Fibroblast of skin of left biceps (primary cell): ENCODE results near the gene IDH3G.
"Not testable (repeated sequence)": the region's sequence is repeated elsewhere in the genome, so short reads cannot be mapped to it uniquely, and the experiment has no call there.

Experiments used
- DNase-seq, 2 experiments: peaks; one replicate each; pipeline ENCODE4 v3.0.0-alpha.2; 2013; ENCODE audit warnings: low read depth in 2 of 2

Gene IDH3G

DNA sequence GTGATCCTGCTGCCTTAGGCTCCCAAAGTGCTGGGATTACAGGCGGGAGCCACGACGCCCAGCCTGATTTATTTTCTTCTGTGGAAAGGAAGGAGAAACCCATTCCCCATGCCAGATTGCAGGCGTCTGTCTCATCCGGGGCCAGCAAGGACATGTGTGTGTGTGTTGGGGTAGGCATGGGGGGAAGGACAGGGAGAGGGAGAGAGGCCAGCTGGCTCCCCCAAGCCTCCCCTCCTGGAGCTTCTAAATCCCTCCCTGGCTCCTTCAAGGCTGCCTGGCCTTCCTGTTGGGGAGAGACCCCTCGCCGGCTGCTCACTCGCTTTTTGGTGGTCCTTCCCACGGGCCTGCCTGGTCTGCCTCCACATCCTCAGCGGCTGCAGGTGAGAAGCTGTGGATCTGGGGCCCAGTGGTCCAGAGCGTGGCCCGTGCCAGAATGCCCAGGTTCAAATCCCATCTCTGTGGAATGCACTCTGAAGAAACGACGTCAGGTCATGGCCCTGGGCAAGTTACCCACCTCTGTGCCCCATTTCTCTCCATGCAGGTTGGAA, 31.5 kb downstream of the IDH3G start:
- DNase-seq = no peak

DNA sequence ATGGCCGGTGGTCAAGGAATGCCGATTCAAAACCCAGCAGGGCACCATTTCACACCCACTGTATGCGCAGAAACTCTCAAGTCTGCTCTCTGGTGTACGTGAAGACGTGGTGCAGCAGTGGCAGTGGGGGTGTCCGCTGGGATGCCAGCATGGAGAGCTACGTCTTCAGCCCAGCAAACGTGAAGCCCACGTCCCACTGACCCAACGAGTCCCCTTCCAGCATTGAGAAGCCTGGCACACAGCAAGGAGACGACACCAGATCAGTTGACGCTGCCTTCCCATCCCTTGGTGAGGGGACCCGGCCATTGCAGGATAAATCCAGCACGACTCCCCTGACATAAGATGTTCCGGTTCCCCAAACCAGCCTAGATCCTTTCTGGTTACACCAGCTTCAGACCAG, 32.3 kb downstream of the IDH3G start:
- no peak for DNase-seq

DNA sequence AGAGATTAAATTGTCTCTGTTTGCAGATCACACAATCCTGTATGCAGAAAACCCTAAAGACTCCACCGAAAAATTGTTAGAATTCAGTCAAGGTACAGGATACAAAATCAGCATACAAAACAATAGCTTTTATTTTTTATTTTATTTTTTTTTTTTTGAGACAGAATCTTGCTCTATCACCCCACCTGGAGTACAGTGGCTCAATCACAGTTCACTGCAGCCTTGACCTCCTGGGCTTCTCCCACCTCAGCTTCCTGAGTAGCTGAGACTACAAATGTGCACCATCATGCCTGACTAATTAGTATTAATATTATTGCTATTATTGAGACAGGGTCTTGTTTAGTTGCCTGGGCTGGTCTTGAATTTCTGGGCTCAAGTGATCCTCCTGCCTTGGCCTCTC, 39.0 kb downstream of the IDH3G start:
- DNase-seq = no peak

DNA sequence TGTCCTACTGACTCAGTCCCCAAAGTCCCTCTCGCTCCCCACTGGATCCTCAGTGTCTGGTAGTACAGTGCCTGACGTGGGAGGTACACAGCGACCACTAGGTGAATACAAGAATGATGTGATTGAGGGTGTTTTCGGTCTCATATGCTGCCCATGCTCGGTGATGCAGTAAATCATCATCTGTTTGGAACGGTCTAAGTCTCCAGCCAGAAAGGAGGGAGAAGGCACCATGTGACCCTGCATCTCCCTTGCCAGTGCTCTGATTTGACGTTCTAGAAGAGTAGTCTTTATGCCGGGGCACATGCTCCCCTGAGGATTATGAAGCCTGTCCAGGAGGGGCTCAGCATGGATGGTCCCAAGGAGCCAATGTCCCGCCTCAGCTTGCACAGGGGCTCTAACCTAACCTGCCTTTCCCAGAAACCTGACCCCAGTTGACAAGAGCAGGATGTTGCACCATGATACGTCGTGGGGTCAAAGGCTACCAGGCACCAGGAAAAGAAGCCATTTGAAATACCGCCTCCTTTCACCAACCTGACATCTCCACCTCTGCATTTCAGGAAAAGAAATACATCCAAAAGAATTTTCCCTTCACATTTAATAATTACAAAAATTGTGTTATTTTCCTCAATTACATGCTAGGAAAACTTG, 43.9 kb downstream of the IDH3G start:
- no peak for DNase-seq

DNA sequence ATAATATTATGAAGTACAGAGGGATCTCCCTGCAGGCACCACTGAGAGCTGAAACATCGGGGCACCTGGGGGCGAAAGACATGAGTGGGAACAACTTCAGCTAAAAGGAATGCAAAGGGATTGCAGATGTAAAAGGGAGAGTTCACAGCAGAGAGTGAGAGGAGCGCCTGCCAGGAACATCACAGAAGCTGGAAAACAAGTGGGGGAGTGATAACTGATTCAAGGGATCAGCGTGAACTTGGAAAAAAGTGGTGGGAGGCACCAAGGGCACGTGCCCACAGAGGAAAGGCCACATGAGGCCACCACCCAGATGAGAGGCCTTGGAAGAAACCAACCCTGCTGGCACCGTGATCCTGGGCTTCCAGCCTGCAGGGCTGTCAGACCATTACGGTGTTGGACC, 45.2 kb downstream of the IDH3G start:
- DNase-seq = not testable (repeated sequence)

DNA sequence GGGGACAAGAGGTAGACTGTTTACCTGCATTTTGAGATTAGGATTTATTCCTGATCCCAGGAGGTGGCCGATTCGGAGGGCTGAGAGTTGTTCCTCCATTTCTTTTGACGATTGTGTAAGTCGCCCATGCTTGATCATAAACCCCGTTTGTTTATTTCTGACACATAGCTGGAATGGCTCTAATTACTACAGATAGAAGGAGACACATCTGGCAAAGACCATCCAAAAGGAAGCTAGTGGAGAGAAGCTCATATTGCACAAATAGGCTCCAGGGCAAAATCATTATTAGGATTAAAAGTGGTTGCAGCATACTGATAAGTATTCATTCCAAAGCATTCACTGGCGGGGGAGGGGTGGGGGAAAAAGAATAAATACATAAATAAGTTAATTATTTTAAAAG, 47.2 kb downstream of the IDH3G start:
- DNase-seq = not testable (repeated sequence)

DNA sequence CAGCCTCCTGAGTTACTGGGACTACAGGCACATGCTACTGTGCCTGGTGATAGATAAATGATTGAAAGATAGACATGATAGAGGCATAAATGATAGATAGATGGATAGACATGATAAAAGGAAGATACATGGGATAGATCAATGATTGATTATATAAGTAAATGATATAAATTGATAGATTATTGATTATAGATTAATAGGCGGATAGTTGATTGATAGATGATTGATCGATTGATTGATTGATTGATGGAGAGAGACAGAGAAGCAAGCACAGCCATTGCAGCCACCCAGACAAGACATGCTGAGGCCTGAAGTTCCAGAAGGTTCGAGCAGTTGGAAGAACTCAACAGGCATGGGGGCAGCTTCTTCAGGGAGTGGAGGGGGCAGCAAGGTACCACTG, 47.8 kb downstream of the IDH3G start:
- no peak for DNase-seq

DNA sequence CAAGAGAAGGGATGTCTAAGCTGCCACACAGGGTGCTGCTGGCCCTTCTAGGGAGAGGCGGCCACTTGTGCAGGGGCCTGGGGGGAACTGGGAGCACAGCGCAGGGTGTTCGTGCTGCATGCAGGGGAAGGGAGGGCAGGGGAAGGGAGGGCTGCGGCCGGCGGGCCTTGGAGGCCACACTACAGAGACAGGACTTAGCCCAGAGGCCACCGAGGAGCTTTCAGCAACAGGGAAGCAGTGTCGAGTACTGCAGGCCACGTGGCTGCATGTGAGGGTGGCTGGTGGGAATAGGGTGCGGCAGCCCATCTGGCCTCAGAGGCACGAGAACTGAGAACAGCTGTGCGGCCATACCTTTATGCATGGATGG, 49.1 kb downstream of the IDH3G start:
- DNase-seq = not testable (repeated sequence)

DNA sequence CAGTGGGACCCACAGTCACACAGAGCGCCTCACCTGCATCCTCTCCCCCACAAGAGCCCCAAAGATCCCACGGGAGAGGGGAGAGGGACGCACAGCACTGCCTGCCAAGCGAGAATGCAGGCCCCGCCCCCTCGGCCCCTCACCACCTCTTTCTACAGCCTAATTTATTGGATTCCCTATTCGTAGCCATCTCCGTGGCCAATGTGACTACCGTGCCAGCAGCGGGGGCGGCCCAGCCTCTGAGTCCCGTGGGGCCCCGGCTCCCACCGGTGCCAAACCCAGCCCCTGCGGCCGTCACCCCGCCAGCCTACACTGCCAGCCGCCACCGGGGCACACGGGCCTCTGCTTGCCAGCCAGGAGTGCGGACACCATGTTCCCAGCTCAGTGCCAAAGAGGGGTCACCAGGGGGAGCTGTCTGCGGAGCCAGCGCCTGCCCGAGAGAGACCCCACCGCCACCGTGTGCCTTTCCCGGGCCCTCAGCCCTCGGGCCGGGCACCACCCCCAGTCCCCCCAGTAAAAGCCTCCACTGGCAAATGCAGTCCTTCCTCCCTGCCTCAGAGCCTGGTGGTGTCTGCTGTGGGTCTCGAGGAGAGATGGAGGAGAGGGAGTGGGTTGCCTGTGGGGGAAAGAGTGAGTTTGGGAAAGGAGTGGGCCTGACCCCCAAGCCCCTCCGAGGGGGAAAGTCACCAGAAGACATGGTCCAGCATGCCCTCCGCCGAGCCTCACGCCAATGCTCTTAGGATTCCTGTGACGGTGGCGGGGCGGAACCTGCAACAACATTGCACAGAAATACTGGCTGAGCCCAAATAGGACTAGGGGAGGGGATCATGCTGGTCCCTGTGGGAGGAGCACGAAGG, 49.7 kb downstream of the IDH3G start:
- no peak for DNase-seq

DNA sequence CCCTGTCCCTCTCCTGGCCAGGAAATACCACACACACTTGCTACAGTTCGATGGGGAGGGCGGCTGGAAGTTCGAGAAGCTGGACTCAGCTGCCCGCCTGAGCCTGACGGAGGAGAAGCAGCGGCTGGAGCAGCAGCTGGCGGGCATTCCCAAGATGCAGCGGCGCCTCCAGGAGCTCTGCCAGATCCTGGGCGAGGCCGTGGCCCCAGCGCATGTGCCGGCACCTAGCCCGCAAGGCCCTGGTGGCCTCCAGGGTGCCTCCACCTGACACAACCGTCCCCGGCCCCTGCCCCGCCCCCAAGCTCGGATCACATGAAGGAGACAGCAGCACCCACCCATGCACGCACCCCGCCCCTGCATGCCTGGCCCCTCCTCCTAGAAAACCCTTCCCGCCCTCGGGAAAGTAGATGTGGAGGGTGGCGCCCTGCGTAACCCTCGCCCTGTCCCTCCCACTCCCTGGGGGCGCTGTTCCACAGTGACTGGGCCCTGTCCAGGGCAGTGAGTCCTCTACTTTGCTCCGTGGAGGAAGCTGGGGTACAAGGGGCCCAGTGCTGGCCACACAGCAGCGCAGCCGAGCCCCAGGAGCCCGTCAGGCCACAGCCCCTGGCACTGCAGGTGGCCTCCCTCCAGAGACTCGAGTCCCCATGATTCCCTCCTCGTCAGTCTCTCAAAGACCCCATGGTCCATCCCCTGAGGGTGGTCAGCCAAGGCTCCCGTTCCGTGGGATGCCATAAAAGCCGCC, 50.5 kb downstream of the IDH3G start:
- not testable (repeated sequence) for DNase-seq

DNA sequence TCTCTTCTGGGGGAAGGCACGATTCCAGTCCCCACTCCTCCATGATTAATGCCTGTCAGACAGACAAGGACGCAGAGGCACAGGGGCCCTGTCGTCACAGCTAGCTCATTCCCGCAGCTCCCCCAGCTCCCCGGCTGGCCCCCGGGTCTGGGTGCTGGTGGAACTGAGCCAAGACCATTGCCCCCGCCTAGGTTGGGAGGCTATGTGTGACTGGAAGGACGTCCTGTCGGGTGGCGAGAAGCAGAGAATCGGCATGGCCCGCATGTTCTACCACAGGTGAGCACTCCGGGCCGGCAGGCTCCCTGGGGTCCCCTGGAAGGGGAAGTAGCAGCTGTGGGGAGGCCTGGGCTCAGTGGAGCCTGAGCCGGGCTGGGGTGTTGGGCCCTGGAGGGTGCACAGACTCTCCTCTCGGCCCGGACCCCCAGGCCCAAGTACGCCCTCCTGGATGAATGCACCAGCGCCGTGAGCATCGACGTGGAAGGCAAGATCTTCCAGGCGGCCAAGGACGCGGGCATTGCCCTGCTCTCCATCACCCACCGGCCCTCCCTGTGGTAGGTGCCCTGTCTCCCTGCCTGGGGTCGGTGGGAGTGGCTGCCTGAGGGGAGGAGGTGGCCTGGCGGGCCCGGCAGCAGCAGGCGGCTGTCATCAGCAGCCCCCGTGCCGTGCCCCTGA, 51.2 kb downstream of the IDH3G start:
- DNase-seq = not testable (repeated sequence)

DNA sequence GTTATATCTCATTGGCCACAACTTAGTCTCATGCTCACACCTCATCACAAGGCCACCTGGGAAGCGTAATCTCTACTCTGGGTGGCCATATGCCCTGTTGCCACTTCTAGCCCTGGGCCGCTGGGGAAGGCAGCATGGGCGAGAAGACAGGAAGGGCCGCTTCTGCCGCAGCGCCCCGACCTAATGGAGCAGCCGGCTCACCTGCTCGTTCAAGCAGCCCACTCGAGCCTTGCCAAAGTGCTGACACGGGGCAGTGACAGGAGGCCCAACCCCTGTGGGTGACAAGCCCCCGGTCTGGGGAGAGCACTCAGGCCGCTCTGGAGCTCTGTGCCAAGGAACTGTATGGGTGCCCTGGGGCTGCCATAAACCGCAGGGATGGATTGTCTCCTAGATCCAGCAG, 52.1 kb downstream of the IDH3G start:
- DNase-seq = not testable (repeated sequence)

DNA sequence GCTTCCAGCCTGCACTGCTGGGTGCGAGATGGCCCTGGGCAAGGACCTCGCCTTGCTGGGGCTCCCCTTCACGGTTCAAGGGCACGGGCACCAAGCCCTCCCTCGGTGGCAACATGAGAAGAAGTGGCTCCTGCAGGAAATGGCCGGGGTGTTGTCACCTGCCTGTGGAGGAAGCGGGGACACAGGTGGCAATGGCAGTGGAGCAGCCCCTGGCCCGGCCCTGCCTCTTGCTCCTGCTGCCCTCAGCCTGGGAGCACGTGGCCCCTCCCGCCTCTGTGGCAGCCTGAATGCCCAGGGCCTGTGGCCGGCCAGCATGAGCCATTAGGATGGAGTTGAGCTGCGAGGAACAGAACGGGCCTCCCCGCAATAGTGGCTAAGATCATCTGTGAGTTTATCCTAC, 52.7 kb downstream of the IDH3G start:
- no peak for DNase-seq

DNA sequence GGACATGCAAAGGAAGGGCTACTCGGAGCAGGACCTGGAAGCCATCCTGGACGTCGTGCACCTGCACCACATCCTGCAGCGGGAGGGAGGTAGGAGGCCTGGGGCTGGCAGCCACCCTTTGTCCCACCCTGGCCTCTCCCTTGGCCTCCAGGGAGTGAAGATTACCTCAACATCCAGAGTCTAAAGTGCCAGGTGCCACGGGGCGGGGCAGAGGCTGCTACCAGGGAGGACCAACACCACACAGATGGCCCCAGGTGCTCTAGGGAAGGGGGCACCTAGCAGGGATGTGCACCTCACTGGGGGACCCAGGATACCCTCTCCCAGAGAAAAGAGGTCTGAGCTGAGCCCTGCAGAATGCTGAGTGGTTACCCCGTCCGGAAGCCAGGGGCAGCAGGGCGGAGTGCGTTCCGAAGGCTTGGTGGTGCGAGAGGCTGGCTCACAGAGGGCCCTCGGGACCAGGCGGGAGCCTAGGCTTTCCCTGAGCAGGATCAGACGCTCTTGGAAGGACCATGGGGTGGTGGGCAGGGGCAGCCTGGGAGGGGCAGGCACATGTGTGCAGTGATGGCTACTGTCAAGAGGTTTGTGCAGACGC, 53.4 kb downstream of the IDH3G start:
- no peak for DNase-seq

DNA sequence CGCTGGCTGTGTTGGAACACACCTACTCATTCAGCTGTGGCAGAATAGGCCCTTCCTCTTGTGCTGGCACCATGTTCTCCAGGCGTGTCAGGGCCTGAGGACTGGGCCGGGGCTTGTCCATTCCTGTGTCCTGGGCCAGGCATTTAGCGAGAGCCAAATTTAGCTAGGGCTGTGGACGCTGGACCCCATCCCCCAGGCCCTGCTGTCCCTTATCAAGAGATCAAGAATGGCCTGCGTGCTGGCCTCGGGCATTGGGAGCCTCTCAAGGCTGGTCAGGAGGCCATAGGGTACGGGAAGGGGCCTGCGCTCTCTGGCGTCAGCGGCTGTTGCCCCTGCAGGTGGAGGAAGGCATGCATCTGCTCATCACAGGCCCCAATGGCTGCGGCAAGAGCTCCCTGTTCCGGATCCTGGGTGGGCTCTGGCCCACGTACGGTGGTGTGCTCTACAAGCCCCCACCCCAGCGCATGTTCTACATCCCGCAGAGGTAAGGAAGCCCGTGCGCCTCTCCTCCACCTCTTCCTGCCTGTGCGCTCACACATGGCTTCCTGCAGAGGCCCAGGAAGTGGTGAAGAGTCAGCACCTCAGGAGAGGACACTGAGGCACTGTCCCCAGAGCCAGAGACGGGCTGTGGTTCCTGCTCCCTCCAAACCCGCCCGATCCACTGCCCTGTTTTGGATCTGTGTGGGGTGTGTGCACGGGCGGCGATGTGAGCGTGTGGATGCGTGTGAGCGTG, 54.3 kb downstream of the IDH3G start:
- DNase-seq = no peak

DNA sequence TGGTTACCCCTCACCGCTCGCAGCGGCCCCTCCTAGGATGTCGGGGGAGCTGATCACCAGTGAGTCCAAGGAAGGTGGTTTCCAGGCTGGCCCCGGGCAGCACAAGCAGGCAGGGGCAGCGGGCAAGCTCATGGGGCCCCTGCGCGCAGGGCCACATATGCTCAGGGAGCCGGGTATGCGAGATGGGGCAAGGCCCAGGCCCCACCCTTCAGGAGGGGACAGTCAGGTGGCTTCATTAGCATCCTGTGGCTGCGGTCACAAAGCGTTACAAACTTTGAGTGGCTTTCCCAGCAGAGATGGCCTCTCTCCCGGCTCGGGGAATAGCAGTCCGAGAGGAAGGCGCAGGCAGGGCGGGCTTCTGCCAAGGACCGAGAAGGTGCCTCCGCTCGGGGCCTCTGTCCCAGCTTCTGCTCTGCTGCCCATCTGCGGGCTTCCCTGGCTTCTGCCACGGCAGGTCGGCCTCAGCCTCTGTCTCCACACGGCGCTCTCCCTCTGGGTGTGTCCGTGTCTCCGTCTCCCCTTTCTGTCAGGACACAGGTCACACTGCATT, 56.0 kb downstream of the IDH3G start:
- no peak for DNase-seq

DNA sequence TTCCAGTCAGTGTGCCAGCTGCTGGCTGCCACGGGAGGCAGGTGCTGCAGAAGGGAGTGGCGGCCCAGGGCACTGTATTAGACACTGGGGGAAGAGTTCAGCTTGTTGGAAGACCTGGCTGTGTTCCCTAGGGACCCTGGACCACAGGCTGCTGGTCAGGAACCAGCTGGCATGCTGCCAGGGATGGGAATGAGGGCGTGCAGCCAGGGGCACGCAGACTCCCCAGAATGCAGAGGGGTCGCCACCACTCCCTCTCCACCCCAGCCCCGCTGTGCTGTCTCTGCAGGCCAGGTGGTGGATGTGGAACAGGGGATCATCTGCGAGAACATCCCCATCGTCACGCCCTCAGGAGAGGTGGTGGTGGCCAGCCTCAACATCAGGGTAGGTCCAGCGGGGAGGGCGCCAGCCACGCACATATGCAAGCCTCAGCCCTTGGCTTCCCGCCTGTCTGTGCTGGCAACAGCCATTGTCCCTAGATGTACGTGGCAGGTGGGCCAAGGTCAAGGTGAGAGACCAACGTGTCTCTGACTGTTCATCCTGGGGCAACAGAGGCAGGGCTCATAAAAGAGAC, 57.2 kb downstream of the IDH3G start:
- no peak for DNase-seq

DNA sequence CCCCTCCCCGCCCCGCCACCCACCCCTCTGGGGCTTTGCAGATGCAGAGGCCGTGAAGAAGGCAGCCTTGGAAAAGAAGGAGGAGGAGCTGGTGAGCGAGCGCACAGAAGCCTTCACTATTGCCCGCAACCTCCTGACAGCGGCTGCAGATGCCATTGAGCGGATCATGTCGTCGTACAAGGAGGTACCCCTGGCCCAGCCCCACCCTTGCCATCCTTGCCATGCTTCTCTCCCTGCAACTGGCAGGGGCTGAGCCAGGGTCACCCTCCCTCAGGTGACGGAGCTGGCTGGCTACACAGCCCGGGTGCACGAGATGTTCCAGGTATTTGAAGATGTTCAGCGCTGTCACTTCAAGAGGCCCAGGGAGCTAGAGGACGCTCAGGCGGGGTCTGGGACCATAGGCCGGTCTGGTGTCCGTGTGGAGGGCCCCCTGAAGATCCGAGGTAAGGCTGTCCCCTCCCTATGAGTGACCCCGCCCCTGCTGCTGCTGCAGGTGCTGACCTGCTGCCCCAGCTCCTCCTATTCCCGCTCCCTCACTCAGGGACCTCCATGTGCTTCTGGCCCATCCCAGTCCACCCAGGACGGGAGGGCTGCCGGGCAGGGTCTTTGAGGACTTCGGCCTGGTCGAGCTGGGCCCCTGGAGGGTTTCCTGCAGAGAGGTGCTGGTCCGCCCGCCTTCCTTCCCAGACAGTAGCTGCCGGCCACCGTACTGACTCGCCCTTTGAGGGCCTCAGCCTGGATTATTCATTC, 57.9 kb downstream of the IDH3G start:
- DNase-seq = no peak
